ENCODE measurements around the gene NEDD4L.

NEDD4L gene

GRCh38 chr18:58188996-58189395 lies 145.0 kb downstream of the NEDD4L start:
- DNase-seq = no peak

GRCh38 chr18:58190842-58191530 lies 147.0 kb downstream of the NEDD4L start:
- DNase-seq = no peak

GRCh38 chr18:58191626-58192025 lies 147.6 kb downstream of the NEDD4L start:
- DNase-seq = no peak

- DNase-seq = no peak
These were observed 148.5 kb downstream of the NEDD4L start for GRCh38 chr18:58192519-58192918.

GRCh38 chr18:58194028-58194427 lies 150.0 kb downstream of the NEDD4L start:
- DNase-seq = no peak

- DNase-seq = peak; percentile 4 to 6
These were observed 151.3 kb downstream of the NEDD4L start for GRCh38 chr18:58195278-58195765.

- DNase-seq = no peak
These were observed 152.1 kb downstream of the NEDD4L start for GRCh38 chr18:58196164-58196563.

GRCh38 chr18:58196881-58197872 lies 153.2 kb downstream of the NEDD4L start:
- no peak for DNase-seq

- no peak for DNase-seq
These were observed 157.2 kb downstream of the NEDD4L start for GRCh38 chr18:58201268-58201667.

GRCh38 chr18:58201733-58202730 lies 158.0 kb downstream of the NEDD4L start:
- no peak for DNase-seq

- no peak for DNase-seq
These were observed 160.9 kb downstream of the NEDD4L start for GRCh38 chr18:58204776-58205442.

- no peak for DNase-seq
These were observed 161.6 kb downstream of the NEDD4L start for GRCh38 chr18:58205443-58206160.

- no peak for DNase-seq
These were observed 163.6 kb downstream of the NEDD4L start for GRCh38 chr18:58207520-58208152.

GRCh38 chr18:58208207-58208932 lies 164.3 kb downstream of the NEDD4L start:
- no peak for DNase-seq

GRCh38 chr18:58209326-58209725 lies 165.3 kb downstream of the NEDD4L start:
- no peak for DNase-seq

- no peak for DNase-seq
These were observed 167.5 kb downstream of the NEDD4L start for GRCh38 chr18:58211510-58211909.

GRCh38 chr18:58212274-58212673 lies 168.2 kb downstream of the NEDD4L start:
- DNase-seq = no peak

- DNase-seq = no peak
These were observed 169.4 kb downstream of the NEDD4L start for GRCh38 chr18:58213440-58213839.

- DNase-seq = no peak
These were observed 171.0 kb downstream of the NEDD4L start for GRCh38 chr18:58215011-58215410.

- no peak for DNase-seq
These were observed 172.1 kb downstream of the NEDD4L start for GRCh38 chr18:58216071-58216481.
